Measurements from ENCODE around the gene CCN2. TPM values are rescaled to one million over a fixed set of nuclear protein-coding genes. Genes with fewer than 3 reads are reported as not detected.
A peak's percentile ranks its signal among the peaks of the same experiment; 100 is the strongest.

The CCN2 gene
- total RNA-seq, 1 donor from 2014 or later: 83.1 TPM

DNA sequence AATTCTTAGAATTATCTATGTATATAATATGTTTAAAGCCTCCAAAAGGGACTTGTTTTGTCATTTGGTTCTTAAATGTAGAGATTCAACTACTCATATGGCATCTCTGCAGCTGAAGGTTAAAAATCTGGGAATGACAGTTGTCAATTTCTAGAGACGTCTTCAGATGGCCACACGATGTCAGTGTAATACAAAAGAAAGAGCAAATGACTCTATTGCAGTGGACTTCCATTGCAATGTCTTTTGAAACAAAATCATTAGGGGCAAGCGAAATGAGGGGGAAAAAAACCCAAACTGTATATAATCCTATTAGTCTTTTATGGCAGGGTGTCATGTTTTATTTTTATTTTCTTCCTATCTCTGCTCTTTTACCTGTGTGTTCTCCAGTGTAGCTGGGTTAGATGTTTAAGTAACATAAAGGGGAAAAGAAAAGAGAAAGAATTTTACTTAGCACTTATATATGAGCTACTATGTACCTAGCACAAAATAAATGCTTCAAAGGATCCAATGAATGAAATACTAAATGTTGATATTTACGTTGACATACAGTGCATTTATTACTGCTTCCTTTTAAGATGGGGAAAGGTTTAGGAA, 26.2 kb downstream of the CCN2 start:
- Histone ChIP-seq H3K4me3 (no peak overlapping the region), H3K9me3 (peaks cover 11% of the 10 kb centered on the region), H3K36me3 (no peaks in the 10 kb centered on the region), H3K27ac (no peak overlapping the region), H3K4me1 (no peaks in the 10 kb centered on the region), H3K27me3 (ENCODE audit: low read depth) (no peaks in the 10 kb centered on the region)
- intact Hi-C loops (cut with DNase I): loop anchor here (10.0 kb wide), 1 partner anchor 240 kb away; no protein-coding TSS in a partner anchor
- TF ChIP-seq, protein P1, sequence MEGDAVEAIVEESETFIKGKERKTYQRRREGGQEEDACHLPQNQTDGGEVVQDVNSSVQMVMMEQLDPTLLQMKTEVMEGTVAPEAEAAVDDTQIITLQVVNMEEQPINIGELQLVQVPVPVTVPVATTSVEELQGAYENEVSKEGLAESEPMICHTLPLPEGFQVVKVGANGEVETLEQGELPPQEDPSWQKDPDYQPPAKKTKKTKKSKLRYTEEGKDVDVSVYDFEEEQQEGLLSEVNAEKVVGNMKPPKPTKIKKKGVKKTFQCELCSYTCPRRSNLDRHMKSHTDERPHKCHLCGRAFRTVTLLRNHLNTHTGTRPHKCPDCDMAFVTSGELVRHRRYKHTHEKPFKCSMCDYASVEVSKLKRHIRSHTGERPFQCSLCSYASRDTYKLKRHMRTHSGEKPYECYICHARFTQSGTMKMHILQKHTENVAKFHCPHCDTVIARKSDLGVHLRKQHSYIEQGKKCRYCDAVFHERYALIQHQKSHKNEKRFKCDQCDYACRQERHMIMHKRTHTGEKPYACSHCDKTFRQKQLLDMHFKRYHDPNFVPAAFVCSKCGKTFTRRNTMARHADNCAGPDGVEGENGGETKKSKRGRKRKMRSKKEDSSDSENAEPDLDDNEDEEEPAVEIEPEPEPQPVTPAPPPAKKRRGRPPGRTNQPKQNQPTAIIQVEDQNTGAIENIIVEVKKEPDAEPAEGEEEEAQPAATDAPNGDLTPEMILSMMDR (IDR thresholded peaks at IDR 0.05): peak; percentile 55
- ATAC-seq: peak in 1 of 2 donors; percentile 62
- DNase-seq: no peak

DNA sequence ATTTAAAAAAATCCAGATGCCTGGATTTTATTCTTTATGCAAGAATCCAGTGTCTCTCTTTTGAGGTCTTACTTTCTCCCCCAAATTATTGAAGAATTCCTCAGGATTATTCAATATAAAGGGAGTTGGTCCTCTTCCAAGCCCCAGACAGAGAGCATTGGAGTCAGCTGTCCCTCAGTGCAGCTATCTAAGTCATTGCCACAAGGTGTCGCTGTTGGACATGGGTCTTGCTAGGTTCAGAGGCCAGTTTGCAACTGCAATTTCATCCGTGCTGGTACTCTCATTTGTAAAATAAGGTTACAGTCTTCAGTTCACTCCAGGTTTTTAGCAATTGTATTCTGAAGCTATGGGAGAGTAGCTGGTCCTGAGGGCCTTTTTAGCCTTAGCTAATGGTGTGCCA, 27.8 kb downstream of the CCN2 start:
- peak; percentile 74 to 85 for ATAC-seq
- Histone ChIP-seq H3K36me3 (no peaks in the 10 kb centered on the region), H3K27ac (no peak overlapping the region), H3K4me3 (no peak overlapping the region), H3K4me1 (no peaks in the 10 kb centered on the region), H3K27me3 (ENCODE audit: low read depth) (peaks cover 5% of the 10 kb centered on the region), H3K9me3 (peaks cover 11% of the 10 kb centered on the region)
- TF ChIP-seq, protein P1 (IDR thresholded peaks at IDR 0.05): peak; percentile 73
- intact Hi-C loops (cut with DNase I): loop anchor here (10.0 kb wide), 1 partner anchor 241 kb away; no protein-coding TSS in a partner anchor
- no peak for DNase-seq

DNA sequence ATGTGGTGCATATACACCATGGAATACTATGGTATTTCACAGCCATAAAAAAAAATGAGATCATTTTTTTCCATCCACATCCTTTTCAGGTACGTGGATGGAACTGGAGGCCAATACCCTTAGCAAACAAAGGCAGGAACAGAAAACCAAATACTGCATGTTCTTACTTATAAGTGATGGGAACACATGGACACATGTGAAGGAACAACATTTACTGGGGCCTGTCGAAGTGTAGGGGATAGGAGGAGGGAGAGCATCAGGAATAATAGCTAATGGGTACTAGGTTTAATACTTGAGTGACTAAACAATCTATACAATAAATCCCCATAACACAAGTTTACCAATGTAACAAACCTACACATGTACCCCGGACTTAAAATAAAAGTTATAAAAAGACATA, 30.5 kb downstream of the CCN2 start:
- intact Hi-C loops (cut with DNase I): loop anchor here (10.0 kb wide), 1 partner anchor 244 kb away; no protein-coding TSS in a partner anchor
- peaks cover 9% of the 10 kb centered on the region for H3K27me3 ChIP-seq (ENCODE audit: low read depth)
- no peak overlapping the region for H3K4me3 ChIP-seq
- H3K36me3 ChIP-seq: no peaks in the 10 kb centered on the region
- no peak overlapping the region for H3K27ac ChIP-seq
- no peaks in the 10 kb centered on the region for H3K4me1 ChIP-seq
- TF ChIP-seq, protein P1 (IDR thresholded peaks at IDR 0.05): no peak
- ATAC-seq (no peak), DNase-seq (no peak)
- peaks cover 11% of the 10 kb centered on the region for H3K9me3 ChIP-seq

DNA sequence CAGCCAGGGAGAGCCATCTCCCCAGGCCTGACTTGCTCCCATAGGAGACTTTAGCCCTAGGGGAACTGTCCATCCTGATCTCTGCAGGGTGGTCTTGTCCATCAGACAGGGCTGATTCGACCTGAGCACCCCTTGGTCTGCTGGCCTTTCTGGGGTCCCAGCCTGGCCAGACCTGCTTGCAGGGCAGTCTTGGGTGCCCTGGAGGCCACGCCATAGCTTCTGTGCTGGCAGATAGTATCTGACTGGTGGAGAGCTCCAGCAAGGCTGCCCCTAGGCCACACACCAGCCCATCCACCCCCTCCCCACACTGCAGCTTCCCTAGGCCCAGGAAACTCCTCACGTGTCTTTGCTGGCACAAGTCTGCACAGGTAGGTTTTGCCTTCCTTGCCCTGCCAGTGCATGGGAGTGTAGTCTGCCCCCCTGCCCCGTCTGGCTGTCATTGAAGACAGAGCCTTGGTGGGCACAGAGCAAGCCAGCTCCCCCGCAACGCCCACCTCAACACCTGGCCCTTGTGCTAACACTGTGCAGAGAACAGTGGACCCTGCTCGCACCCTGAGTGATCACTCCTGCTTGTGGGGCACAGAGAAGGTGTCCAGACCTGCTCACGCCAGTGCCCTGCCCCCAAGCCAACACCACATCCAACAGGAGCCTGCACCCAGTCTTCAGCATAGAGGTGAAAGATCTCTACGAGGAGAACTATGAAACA, 32.4 kb downstream of the CCN2 start:
- intact Hi-C loops (cut with DNase I): no loop called here
- Histone ChIP-seq H3K4me3 (no peak overlapping the region), H3K27me3 (ENCODE audit: low read depth) (peaks cover 13% of the 10 kb centered on the region), H3K4me1 (no peaks in the 10 kb centered on the region), H3K27ac (no peak overlapping the region), H3K36me3 (no peaks in the 10 kb centered on the region), H3K9me3 (peaks cover 9% of the 10 kb centered on the region)
- TF ChIP-seq, protein P1 (IDR thresholded peaks at IDR 0.05): no peak
- DNase-seq (no peak), ATAC-seq (peak in 1 of 2 donors; percentile 22)

DNA sequence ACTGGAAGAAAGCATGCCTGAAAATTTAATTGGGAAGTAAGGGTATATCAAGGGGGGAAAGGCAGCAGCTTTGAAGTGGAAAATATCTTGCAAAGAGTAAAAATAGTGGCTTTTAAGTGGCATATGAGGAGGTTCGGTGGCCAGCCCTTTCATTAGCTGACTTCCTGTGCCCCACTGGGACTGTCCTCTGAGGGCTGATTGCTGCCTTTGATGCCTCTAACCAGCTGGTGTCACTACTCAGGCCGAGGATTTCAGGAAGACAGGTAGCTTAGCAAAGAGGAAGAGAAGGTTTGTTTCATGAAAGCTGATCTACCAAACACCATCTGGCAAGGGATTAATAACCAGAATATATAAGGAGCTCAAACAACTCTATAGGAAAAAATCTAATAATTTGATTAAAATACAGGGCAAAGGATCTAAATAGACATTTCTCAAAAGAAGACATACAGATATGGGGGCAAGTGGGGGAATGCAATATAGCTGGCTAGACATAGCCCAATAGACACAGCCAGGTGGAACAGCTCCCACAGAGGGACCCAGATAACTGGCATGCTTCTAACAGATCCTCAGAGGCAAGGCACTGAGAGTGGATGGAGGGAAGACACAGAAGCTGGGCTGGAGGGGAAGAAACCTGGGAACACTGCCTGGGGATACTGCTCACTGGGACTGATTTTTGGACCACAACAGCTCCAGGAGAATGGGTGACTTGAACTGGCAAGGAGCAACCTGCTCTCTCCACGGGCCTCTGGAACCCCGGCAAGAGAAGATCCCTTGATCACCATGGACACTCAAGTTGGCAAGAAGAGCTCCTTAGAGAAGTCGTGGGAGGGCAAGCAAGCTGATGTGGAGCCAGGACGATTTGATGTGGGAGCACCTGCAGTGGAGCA, 33.2 kb downstream of the CCN2 start:
- no peak for ATAC-seq
- TF ChIP-seq, protein P1 (IDR thresholded peaks at IDR 0.05): no peak
- peaks cover 18% of the 10 kb centered on the region for H3K27me3 ChIP-seq (ENCODE audit: low read depth)
- no peaks in the 10 kb centered on the region for H3K36me3 ChIP-seq
- H3K4me1 ChIP-seq: no peaks in the 10 kb centered on the region
- H3K27ac ChIP-seq: no peak overlapping the region
- H3K4me3 ChIP-seq: no peak overlapping the region
- DNase-seq: no peak
- peaks cover under 1% of the 10 kb centered on the region for H3K9me3 ChIP-seq
- intact Hi-C loops (cut with DNase I): no loop called here
